ENCODE results near the gene LEAP2. TPM values are rescaled to one million over a fixed set of nuclear protein-coding genes. Genes with fewer than 3 reads are reported as not detected.

Gene LEAP2
- total RNA-seq, 1 experiment from 2014 or later: 1.4 TPM

DNA sequence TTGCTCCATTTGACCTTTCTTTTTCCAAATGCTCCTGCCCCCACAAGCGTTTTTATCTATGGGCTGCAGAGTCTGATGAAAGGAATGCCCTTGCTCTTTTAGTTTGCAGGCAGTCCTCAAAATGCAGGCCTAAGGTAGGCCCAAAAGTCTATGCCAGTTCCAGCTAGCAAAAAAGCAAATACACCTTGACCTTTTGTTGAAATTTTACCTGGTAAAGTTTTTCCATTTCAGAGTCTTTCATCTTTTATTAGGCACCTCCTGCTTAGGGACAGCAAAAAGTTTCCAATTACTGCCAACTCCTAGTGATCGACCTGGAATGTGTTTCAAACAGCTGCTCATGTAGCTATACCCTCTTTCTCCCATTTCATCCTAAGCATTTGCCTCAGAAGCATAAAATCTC lies 2.7 kb upstream of the LEAP2 start:
- Mint-ChIP-seq H3K4me3 (no peak overlapping the region), H3K27ac (peak overlapping the region; percentile 34 to 76 (median 52); a peak in 2 of 7 replicates), H3K9me3 (peaks cover 0 to 4% of the 10 kb centered on the region in 2 experiments; a peak in 1 of 5 replicates), H3K27me3 (ENCODE audit: low read depth) (no peaks in the 10 kb centered on the region), H3K4me1 (peaks cover 9 to 11% of the 10 kb centered on the region in 2 experiments), H3K36me3 (ENCODE audit: insufficient read depth in 1 of 3, low read depth in 3 of 3) (peaks cover 15 to 36% (median 24%) of the 10 kb centered on the region in 3 experiments)
- Histone ChIP-seq H2BK12ac (ENCODE audit: insufficient read length, low read depth, low read length) (no peak overlapping the region), H3K56ac (ENCODE audit: insufficient read length, low read depth, low read length) (no peak overlapping the region), H3K27ac (ENCODE audit: insufficient read length, low read depth, low read length) (no peak overlapping the region), H2BK20ac (ENCODE audit: low read depth, low read length, poor library complexity, severe bottlenecking) (no peak overlapping the region), H3K27me3 (ENCODE audit: insufficient read depth, low read length) (no peaks in the 10 kb centered on the region), H4K20me1 (ENCODE audit: control insufficient read depth, insufficient read depth, insufficient read length) (no peaks in the 10 kb centered on the region), H2BK120ac (ENCODE audit: low read depth, low read length, poor library complexity, severe bottlenecking) (no peak overlapping the region), H3K9ac (ENCODE audit: extremely low read depth, insufficient read length, low read length) (no peak overlapping the region), H3K18ac (ENCODE audit: insufficient read length, low read depth, low read length) (no peak overlapping the region), H3K23me2 (ENCODE audit: insufficient read length, low read depth, low read length, poor library complexity, severe bottlenecking) (peaks cover 4% of the 10 kb centered on the region), H4K5ac (ENCODE audit: insufficient read length, low read depth, low read length) (no peak overlapping the region), H3K14ac (ENCODE audit: insufficient read depth, low read length) (no peak overlapping the region), H2AK5ac (ENCODE audit: insufficient read length, low read length) (no peak overlapping the region), H3K4me2 (ENCODE audit: insufficient read depth, insufficient read length, low read length) (no peak overlapping the region), H3K79me1 (ENCODE audit: insufficient read depth, low read depth, low read length, poor library complexity, severe bottlenecking) (no peaks in the 10 kb centered on the region), H3K9me3 (ENCODE audit: control insufficient read depth, low read depth, low read length) (no peaks in the 10 kb centered on the region), H2BK5ac (ENCODE audit: insufficient read length, low read length) (no peak overlapping the region), H2AFZ (ENCODE audit: low read length) (no peak overlapping the region), H3K4ac (ENCODE audit: low read depth, low read length) (no peak overlapping the region), H3T11ph (ENCODE audit: low read length) (no peak overlapping the region), H3K23ac (ENCODE audit: insufficient read length, low read depth, low read length) (no peak overlapping the region), H4K91ac (ENCODE audit: insufficient read length, low read depth, low read length) (no peak overlapping the region), H2BK15ac (ENCODE audit: low read depth, low read length) (no peak overlapping the region), H3K79me2 (ENCODE audit: insufficient read depth, low read length) (peaks cover 3% of the 10 kb centered on the region; the same call in 1 of the 2 replicates), H4K8ac (replicated peaks; ENCODE audit: insufficient read length, low read depth, low read length) (no peak overlapping the region), H3K4me1 (ENCODE audit: insufficient read depth, low read length) (no peaks in the 10 kb centered on the region; the same call in 1 of the 2 replicates)
- no CpG with 5 or more reads among the region's 2 CpGs for WGBS (ENCODE audit: extremely low coverage, insufficient read length, low lambda C conversion rate)
- TF ChIP-seq, protein P1, sequence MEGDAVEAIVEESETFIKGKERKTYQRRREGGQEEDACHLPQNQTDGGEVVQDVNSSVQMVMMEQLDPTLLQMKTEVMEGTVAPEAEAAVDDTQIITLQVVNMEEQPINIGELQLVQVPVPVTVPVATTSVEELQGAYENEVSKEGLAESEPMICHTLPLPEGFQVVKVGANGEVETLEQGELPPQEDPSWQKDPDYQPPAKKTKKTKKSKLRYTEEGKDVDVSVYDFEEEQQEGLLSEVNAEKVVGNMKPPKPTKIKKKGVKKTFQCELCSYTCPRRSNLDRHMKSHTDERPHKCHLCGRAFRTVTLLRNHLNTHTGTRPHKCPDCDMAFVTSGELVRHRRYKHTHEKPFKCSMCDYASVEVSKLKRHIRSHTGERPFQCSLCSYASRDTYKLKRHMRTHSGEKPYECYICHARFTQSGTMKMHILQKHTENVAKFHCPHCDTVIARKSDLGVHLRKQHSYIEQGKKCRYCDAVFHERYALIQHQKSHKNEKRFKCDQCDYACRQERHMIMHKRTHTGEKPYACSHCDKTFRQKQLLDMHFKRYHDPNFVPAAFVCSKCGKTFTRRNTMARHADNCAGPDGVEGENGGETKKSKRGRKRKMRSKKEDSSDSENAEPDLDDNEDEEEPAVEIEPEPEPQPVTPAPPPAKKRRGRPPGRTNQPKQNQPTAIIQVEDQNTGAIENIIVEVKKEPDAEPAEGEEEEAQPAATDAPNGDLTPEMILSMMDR (conservative IDR thresholded peaks at IDR 0.05): no peak
- DNase-seq: no peak

Measured in H9 (cell line).